Stimulated activated naive CD8-positive, alpha-beta T cell treated with anti-CD3 and anti-CD28 coated beads, Interleukin-15, Interleukin-2, amounts not matched to agents 100 U/mL and 50 U/mL, for 24 hours (primary cell): Measurements from ENCODE around the gene KCNJ15.

Experiments
- ATAC-seq: fragments of 150-1000 bp; cut with Tn5 transposase; one replicate; pipeline ENCODE4 v1.10.0; 2021
- DNase-seq: peaks from one replicate; pipeline ENCODE4 v3.0.0; 2021

KCNJ15 gene

DNA sequence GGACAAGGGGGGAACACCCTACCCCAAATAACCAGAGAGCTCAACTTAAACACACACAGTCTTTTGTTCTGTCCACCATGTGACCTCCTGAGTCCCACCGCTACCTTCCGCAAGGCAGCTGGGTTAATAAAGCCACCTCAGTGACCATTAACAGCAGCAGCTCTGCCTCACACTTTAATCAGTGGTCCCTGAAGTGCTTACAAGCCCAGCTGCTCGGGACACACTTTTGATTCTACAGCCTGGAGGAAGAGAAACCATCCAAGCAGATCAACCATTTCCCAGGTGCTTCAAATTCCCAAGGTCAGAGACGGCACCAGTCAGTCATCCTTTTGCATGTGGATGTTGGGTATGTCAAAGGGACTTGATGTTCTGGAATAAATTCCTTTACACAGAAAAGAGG is 70.1 kb downstream of the KCNJ15 start:
- ATAC-seq (no peak), DNase-seq (no peak)

DNA sequence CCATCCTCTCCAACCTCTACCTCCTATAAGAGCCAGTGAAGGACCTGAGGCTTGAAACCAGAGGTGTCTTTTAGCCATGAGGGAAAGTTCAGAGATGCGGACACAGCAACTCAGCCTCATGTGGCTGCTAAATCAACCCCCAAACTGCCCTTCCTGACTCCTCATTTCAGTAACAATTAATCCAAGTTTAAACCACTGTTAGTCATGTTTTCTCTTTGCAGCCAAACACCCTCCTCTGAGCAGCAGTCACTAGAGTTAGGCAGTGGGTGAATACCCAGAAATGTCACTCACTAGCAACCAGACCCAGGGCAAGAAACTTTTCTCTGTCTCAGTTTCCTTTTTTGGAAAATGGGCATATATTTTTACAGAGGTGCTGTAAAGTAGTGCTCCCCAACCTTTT is 71.2 kb downstream of the KCNJ15 start:
- ATAC-seq (peak; percentile 38), DNase-seq (no peak)

DNA sequence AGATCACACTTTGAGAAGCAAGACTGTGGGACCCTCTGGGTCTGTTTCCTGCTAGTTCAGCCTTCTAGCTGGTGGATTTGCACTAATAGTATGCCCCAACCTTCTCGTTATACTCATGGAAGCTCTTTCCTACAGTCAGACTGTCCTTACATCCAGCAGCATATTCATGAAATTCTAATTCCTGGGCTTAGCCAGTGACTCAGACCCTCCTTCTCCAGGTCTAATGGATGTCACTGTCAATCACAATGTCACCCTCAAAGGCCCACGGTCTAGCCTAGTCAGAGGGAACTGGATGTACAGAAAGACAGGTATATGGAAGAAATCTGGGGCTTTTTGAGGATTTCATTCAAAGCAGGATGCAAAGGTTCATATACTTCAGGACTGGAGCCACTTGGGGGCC is 72.4 kb downstream of the KCNJ15 start:
- no peak for ATAC-seq
- DNase-seq = no peak

DNA sequence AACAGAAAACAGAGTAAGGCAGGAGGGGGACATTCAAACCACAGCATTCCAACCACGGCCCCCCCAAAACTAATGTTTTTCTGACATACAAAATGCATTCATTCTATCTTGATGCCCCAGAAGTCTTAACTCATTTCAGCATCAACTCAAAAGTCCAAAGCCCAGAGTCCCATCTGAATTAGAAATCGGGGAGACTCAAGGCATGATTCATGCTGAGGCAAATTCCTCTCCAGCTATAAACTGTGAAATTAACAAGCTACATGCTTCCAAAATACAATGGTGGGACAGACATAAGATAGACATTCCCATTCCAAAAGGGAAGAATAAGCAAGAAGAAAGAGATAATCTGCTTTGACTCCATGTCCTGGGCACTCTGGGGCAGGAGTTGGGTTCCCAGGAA is 73.9 kb downstream of the KCNJ15 start:
- ATAC-seq = no peak
- no peak for DNase-seq

DNA sequence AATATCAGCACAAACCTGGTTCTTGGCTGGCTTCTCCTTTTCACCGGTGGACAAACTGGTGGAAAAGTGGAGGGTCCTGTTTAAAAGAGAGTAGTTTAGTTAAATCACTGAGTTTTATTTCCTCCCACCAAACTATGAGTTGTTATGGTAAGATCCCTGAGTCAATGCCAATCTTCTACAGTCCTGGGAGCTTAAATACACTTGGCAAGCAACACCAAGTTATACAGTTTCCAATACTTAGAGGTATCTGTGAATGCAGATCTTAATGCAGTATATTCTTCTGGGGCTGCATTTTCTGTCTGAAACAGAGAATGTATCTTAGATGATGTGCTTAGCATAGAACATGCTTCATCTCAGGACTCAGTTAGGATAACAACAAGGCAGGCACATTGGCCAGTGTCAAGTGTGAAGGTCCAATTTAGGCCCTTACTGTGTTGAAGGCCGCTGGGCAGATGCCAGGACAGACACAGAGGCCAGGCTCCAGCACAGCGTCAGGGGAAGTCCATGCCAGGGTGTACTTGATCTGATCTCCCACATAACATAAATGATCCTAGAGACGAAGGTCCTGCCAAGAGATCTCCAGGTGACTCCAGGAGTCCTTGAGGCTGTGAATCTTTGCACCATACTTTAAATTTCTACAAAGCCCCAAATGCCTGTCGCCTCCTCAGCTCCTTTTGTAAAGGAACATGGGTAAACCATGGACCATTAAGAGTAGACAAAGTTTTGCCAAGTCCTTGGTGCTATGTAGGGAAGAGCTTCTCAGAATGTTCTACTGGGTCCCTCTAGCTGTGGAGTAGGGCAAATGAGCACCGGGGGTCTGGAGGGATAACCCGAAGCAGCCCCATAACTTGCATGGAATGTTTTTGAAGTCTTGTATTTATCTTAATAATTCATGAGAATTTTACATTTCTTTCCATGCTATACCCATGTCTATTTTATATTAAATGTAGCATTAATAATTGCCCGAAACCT is 76.8 kb downstream of the KCNJ15 start:
- DNase-seq = no peak

DNA sequence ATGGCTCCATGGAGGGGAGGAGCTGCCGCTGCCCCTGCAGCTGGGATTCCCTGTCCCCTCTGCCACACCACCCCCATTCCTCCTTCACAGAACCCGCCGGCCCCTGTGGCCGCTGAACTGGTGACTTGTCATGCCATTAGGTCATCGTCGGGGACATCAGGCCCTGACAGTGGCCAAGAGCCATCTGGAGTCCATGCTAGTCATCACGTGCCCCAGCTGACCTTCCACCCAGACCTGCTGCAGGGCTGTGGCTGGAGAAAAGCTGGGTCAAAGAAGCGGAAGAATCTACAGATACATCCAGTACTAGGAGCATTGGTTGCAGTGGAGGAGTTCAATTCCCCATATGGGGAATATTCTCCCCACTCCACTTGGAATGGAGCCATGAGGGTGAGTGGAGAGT is 78.1 kb downstream of the KCNJ15 start:
- ATAC-seq = no peak
- no peak for DNase-seq

More for the DNA sequence above, 76.8 kb downstream of the KCNJ15 start:
- no peak for ATAC-seq

DNA sequence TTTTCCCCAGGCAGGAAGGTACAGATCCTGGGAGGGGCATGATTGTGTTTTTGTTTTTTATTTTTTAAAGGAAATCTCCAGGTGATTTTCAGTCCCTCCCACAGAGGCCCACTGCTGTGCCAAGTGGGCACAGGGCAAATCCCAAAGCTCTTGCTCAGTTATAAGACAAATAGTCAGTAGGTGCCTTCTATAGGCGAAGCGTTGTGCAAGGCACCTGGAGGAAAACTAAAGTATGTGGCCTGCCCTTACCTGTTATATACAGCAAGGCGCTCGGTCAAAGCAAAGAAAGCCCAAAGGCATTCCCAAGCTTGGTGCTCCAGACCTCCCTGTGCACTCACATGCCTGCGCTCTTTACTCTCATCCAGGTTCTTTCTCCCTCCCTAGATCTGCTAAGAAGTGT is 81.0 kb downstream of the KCNJ15 start:
- ATAC-seq (no peak), DNase-seq (no peak)

DNA sequence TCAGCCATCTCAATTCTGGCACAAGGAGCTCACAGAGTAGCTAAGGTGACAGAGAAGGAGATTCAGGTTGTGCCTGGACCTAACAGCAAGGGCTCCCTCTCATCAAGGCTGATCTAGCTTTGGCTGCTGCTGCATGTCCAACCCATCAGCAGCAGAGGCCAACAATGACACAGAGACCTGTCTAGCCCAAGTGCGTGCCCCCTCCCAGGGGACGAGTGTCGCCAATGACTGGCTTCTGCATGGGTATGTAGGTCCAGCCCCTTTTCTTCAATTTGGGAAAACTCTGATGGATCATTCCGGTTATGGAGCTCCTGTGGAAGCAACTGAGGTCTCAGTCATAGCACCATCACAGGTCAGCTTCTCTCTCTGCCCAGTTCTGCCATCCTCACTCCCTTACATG is 83.3 kb downstream of the KCNJ15 start:
- ATAC-seq (no peak), DNase-seq (no peak)

DNA sequence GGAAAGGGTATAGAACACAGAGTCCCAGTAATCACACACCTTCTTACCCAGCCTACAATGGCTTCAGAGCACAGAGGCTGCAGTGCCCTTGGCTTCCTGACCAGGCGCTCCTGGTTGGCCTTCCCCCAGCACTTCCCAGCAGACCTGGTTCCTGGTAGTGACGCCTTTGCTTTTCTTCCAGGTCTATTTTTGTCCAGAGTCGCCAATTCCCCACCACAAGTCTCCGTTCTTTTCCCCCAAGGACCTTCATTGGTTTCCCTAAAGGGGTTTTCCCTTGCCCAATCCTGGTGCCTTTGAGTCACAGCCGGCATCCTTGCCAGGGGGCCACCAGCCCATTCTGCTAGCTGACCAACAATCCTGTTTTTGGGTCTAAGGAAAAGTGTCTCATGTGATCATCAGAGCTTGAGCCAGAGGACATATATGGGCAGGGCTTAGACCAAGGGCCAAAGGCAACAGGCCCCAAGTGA is 84.8 kb downstream of the KCNJ15 start:
- DNase-seq (no peak), ATAC-seq (no peak)

DNA sequence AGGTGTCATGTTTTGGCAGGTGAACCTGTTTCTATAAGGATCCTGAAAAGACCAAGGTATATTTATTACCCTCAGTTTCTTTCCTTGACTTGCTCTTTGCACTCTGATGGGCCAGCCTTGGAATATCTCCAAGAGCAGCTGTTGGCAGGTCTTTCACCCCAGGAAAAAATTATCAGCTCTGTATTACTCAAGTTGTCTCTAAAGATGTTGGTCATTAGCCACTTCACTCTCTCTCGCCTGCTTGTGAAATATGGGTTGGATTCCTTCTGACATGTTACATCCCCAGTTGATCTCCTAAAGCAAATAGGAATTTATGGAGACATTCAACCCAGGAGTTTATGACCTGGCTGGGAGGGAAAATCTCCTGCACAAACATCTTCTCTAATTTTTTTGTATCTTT is 85.9 kb downstream of the KCNJ15 start:
- DNase-seq (no peak), ATAC-seq (no peak)

DNA sequence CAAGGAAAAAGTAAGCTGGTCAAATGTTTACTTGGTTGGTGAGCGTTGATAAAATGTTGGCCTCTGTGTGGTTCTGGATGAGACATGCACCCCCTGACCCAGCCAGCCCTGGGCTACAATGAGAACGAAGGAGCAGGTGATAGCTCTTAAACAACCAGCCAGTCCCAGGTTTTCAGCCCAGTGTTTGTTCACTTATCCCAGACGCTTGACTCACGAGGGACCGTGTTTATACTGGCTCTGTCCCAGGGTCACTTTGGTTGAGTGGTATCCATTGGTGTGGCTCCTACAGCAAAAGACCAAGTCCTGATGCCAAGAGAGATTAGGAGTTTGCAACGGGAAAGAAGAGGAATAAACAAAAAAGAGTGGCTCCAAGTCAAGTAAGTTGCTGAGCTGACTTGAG is 86.9 kb downstream of the KCNJ15 start:
- no peak for ATAC-seq
- DNase-seq = no peak

DNA sequence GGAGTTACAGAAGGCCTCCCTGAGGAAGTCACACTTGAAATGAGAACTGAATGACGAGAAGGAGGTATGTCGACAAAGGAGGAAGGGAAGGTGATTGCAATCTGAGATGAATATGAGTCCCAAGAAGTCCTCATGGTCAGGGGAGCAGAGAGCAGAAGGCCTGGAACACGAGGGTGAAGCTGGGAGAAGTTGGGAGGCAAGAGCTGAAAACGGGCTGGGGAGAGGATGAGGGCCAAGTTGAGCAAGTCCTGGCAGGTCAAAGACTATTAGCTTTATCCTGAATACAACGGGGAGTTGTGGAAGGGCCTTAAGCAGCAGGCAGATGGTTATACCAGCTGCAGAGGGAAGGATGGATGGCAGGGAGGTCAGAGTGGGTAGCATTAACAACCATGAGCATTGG is 89.5 kb downstream of the KCNJ15 start:
- DNase-seq (no peak), ATAC-seq (no peak)

DNA sequence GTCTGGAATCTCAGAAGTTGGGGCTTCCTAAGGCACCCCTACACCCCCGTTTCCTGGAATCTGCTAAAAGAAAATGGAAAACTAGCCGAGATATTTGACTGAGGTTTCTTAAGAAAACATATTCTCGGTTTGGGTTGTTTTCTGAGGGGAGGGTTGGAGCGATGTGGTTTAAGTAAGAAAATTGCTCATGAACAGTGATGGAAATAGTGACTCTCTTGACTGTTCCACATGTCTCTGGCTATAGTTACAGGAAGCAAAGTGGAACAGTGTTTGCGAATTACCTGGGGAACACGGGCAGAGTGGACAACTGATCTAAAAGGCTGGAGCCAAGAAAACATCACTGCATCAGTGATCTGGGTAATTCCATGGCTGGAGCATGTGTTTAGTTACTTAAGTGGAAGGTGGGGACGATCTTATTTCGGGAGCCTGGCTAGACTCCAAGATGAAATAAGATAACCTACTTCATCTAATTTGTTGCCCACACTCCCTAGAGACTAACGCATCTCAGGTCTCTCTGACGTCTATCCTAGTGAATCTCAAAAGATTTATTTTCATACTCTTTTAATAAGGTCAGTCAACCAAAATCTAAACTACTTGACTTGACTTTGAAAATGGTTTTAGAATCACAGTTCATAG is 92.4 kb downstream of the KCNJ15 start:
- ATAC-seq (peak; percentile 26), DNase-seq (no peak)

DNA sequence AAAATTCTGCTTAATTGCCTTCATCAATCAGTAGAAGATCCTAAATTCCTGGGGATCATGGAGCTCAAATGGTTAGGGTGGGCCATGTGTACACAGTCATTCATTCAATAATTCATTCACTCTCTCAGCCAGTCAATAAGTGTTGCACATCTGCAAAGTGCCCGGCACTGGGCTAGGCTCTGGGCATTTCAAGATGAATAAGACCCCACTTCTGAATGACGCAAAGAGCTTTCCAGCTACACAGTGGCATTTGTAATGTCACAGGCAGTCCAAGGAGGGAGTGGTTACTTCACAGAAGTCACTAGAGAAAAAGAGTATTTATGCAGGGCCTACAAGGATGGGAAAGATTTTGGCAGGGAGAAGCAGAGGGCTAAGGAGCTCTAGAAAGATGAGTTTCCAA is 93.2 kb downstream of the KCNJ15 start:
- DNase-seq (no peak), ATAC-seq (no peak)

DNA sequence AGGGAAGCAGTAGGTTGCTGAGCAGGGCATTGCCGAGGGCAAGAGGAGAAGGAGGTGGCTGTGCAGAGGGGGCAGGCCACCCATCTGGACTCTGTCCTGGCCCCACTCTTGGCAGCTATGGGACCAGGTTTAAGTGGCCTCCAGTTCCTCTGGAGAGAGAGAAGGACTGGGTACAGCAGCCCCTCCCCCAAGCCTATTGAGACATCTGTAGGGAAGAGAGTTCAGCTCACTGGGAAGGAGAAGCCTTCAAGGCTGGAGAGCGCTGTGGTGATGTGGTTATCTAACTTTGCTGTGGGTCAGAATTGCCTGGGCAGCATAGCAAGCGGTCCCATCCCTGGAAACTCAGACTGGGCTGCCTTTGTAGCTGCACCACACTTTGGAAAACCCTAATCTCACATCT is 93.9 kb downstream of the KCNJ15 start:
- DNase-seq (no peak), ATAC-seq (no peak)

DNA sequence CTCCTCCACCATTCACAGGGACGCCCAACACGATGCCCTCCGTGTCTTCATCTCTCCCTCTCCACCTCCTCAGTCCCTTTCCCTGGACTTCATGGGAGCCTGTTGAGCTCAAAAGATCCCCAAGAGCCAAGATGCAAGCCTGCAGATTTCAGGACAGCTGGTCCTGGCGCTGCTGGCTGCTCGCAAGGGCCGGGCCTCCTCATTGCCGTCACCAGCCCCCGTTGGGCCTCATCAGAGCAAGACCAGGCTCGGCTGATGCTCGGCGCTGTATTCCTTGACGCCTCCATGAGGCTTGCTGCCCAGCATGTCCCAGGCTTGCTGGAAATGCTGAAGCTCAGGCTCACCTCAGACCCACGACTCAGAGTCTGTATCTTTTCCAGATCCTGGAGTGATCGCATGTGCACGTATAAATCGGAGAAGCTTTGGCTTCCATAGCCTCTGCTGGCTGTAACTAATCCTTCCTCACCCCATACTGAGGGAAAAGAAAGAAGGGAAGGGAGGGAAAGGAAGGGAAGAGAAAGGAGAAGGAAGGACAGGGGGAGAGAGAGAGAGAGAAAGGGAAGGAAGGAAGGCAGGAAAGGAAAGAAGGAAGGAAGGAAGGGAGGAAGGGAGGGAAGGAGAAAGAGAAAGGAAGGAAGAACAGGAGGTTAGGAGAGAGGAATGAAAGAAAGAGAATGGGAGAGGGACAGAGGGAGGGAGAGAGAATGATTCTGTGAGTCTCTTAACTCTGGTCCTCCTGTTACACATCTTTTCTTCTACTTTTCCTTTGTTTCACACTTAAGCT is 94.6 kb downstream of the KCNJ15 start:
- ATAC-seq (no peak), DNase-seq (no peak)

DNA sequence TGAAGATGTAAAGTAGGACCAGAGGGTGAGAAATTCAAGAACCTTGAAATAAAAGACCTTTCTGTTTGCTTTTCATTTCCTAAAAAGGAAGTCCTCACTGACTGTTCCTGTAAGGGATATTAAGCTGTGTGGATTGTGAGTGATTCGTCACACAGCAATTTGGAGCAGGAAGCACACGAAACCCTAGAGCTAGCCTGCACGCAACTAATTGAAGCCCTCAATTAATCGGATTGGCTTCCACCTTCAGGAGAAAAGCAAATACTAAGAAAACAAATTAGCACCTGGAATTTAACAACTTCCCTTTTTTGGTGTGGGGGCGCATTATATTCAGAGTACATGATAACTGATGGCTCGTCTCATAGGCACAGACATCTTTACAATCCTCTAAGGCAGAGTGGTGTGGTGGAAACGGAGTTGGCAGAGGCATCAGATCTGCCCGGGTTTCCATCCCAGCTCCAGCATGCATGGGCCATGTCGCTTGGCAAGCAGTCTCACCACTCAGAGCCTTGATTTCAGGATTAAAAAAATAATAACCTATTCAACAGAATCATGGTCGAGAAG is 95.2 kb downstream of the KCNJ15 start:
- no peak for ATAC-seq
- DNase-seq = no peak

DNA sequence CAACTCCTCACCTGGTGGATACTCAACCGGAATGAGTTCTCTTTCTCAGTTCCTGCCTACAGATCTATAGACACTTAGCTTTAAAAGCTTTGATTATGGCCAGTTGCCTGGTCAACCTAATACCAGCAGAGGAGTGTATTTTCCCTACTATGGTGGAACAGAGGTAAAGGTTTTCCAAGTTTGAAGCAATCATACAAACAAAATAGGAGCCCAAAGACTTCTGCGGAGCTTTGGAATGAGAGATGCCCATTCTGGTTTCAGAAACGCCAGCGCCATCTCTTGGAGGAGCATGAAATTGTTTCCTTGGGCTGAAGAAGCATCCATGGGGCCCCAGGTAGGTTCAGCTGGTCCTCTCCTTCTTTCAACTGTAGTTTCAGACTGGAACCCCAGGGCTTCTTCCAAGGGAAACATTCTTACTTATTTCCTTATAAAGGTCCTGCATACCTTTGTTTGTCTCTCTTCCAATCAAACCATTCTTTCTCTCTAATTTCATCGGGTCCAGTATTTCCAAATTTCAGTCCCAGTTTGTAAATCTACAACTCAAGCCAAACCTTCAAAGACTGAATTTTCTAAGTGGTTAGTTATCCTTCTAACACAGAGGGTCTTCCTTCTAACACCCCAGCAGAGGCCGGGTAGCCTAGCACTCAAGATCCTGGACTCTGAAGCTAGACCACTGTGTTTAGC is 95.9 kb downstream of the KCNJ15 start:
- DNase-seq (peak; percentile 60), ATAC-seq (no peak)

DNA sequence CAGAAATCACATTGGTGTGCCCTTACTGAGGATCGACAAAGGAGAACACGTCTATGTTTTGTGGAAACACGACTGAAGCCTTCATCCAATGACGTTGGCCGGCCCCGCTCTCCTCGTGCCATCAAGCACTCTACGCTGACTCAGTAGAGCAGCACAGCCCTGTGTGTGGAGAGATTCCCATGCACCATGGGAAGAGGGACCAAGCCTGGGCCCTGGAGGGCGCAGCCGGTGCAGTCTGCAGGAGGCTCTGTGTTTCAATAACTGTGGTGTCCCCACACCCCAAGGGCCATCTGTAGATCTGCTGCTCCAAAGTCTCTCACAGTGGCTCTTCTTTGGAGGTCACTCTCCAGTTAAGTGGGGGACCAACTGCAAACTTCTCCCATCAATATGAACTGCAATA is 97.4 kb downstream of the KCNJ15 start:
- no peak for DNase-seq

DNA sequence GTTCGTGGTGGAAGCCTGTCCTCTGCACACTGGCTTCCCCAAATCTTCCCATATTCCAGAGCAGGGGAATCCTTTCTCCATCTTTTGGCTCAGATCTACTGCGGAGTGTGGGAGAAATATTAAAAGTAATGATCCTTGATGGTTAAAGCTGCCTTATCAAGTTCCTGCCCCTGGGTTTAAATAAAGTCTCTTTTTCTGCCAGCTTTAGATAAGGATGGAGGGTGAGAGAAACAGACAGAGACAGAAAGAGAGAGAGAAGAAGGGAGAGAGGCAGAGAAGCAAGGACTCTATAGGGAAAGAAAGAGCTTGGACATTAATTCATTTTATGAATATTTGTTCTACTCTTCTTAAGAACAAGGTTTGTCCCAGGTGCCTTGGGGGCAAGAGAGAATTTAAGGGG is 98.0 kb downstream of the KCNJ15 start:
- ATAC-seq (no peak), DNase-seq (no peak)

More for the DNA sequence above, 97.4 kb downstream of the KCNJ15 start:
- no peak for ATAC-seq

DNA sequence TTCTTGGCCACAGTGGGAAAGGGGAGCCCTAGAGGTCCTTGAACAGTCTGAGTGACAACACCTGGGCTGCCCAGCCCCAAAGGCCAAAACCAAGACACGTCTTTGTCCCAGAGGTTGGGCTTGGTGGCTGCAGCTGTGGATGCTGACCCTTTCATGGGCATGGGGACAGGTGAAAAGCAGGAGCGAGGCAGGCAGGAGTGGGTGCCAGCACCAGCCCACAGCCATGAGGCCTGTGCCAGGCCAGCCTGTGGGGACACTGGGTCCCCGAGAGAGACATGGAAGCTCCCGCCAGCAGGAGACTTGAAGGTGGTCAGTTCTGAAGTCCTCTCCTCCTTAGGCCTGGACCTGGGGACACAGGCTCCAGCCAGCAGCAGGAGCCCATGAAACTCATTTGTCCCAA is 98.6 kb downstream of the KCNJ15 start:
- ATAC-seq = no peak
- no peak for DNase-seq
